K562 (cell line): ENCODE measurements around the gene BRME1. TPM values are rescaled to one million over a fixed set of nuclear protein-coding genes. Genes with fewer than 3 reads are reported as not detected.

Experiments used
- CHD2 ChIP-seq: IDR thresholded peaks from 2 replicates; pipeline ENCODE4 v1.6.1; 2011; ENCODE audit warnings: low read depth, low read length
- GATA2 ChIP-seq: sonication (generic); formaldehyde crosslinking; IDR thresholded peaks from 2 replicates; pipeline ENCODE4 v1.4.0; 2020; ENCODE audit warnings: mild to moderate bottlenecking, missing genetic modification reagents
- HNRNPL ChIP-seq: fragments of 200-400 bp; formaldehyde crosslinking; IDR thresholded peaks from 2 replicates; pipeline ENCODE4 v1.6.1; 2017; ENCODE audit warnings: low read depth, mild to moderate bottlenecking, low read length
- KDM5B ChIP-seq: fragments of 200-600 bp; sonication (generic); IDR thresholded peaks from 2 replicates; pipeline ENCODE4 v1.6.1; 2012; ENCODE audit warnings: low read depth, mild to moderate bottlenecking, moderate library complexity, low read length, control low read depth, inconsistent platforms; ENCODE audit not compliant: insufficient replicate concordance
- MTA3 ChIP-seq: fragments of 450-650 bp; formaldehyde crosslinking; IDR thresholded peaks from 2 replicates; pipeline ENCODE4 v1.6.1; 2017; ENCODE audit warnings: mild to moderate bottlenecking, borderline replicate concordance
- NRF1 ChIP-seq, 2 experiments: fragments of 450-650 bp; IDR thresholded peaks in 1 of 2; conservative IDR thresholded peaks in 1 of 2; 2 replicates each; pipeline ENCODE4 v1.6.1; 2014; ENCODE audit warnings: mild to moderate bottlenecking in 2 of 2
- POLR2G ChIP-seq: fragments of 200-400 bp; formaldehyde crosslinking; IDR thresholded peaks from 2 replicates; pipeline ENCODE4 v1.6.1; 2017; ENCODE audit warnings: low read depth, mild to moderate bottlenecking, antibody characterized with exemption, low read length, moderate library complexity
- polyA plus RNA-seq, 8 experiments: library from polyadenylated mRNA; depleted of rRNA in 4 of 8; stranded (reverse) in 5 of 8; unstranded in 3 of 8; fragments of >200 nt; fragmentation: Nextera tagmentation in 2 of 8; fragmentation: Illumina TruSeq in 1 of 8; extraction: Ambion mirVana in 2 of 8; extraction: Trizol in 1 of 8; gene quantifications; 2 replicates each; pipeline versions ENCODE4 v1.2.1 to v1.2.3, GENCODE V29; 2011 to 2014; ENCODE audit warnings: inconsistent platforms in 1 of 8, missing spikeins in 1 of 8
- total RNA-seq, 7 experiments: library from RNA; depleted of rRNA in 6 of 7; stranded (reverse); fragments of >200 nt in 6 of 7; fragmentation: Illumina TruSeq in 2 of 7; extraction: Trizol in 2 of 7; gene quantifications; 2 replicates each; pipeline versions ENCODE4 v1.2.1 to v1.2.3, GENCODE V29; 2011 to 2021; ENCODE audit warnings: low replicate concordance in 1 of 7
- TF ChIP-seq, protein P1 (sequence below): sonication (generic); formaldehyde crosslinking; IDR thresholded peaks from 2 replicates; pipeline ENCODE4 v1.9.0; 2022; ENCODE audit warnings: mild to moderate bottlenecking, missing genetic modification reagents
- TF ChIP-seq, protein P2 (sequence below): fragments of 450-650 bp; IDR thresholded peaks from 2 replicates; pipeline ENCODE4 v1.6.1; 2016; ENCODE audit warnings: mild to moderate bottlenecking, moderate library complexity
- TF ChIP-seq, protein P3 (sequence below): IDR thresholded peaks from 2 replicates; pipeline ENCODE4 v1.6.1; 2011; ENCODE audit not compliant: insufficient read length; ENCODE audit errors: extremely low read depth

The BRME1 gene
- total and polyA plus RNA-seq, 9 of the 15 experiments (the other 6 are each of a cell fraction or from before 2014, with no cell fraction given): 0.75 to 6.1 (median 3.6) TPM

GRCh38 chr19:13841086-13841961 is 64.6 kb downstream of the BRME1 start (continued):
- TF ChIP-seq, protein P1, sequence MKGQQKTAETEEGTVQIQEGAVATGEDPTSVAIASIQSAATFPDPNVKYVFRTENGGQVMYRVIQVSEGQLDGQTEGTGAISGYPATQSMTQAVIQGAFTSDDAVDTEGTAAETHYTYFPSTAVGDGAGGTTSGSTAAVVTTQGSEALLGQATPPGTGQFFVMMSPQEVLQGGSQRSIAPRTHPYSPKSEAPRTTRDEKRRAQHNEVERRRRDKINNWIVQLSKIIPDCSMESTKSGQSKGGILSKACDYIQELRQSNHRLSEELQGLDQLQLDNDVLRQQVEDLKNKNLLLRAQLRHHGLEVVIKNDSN (CRISPR knock-in tag): no peak
- no peak for TF ChIP-seq GATA2 (CRISPR knock-in tag)
- TF ChIP-seq MTA3: 0 out of 2 replicates have a peak, but pooled peaks have one; percentile 42
- peak; percentile 13; the same call in 1 of the 2 replicates for TF ChIP-seq CHD2
- TF ChIP-seq NRF1 (conservative IDR thresholded peaks at IDR 0.05 in 1 of 2, IDR thresholded peaks at IDR 0.05 in 1 of 2): peak; percentile 48 to 64; a peak in 3 of 4 replicates
- peak; percentile 83 for TF ChIP-seq POLR2G
- peak; percentile 61; the same call in 1 of the 2 replicates for TF ChIP-seq HNRNPL
- TF ChIP-seq, protein P2, sequence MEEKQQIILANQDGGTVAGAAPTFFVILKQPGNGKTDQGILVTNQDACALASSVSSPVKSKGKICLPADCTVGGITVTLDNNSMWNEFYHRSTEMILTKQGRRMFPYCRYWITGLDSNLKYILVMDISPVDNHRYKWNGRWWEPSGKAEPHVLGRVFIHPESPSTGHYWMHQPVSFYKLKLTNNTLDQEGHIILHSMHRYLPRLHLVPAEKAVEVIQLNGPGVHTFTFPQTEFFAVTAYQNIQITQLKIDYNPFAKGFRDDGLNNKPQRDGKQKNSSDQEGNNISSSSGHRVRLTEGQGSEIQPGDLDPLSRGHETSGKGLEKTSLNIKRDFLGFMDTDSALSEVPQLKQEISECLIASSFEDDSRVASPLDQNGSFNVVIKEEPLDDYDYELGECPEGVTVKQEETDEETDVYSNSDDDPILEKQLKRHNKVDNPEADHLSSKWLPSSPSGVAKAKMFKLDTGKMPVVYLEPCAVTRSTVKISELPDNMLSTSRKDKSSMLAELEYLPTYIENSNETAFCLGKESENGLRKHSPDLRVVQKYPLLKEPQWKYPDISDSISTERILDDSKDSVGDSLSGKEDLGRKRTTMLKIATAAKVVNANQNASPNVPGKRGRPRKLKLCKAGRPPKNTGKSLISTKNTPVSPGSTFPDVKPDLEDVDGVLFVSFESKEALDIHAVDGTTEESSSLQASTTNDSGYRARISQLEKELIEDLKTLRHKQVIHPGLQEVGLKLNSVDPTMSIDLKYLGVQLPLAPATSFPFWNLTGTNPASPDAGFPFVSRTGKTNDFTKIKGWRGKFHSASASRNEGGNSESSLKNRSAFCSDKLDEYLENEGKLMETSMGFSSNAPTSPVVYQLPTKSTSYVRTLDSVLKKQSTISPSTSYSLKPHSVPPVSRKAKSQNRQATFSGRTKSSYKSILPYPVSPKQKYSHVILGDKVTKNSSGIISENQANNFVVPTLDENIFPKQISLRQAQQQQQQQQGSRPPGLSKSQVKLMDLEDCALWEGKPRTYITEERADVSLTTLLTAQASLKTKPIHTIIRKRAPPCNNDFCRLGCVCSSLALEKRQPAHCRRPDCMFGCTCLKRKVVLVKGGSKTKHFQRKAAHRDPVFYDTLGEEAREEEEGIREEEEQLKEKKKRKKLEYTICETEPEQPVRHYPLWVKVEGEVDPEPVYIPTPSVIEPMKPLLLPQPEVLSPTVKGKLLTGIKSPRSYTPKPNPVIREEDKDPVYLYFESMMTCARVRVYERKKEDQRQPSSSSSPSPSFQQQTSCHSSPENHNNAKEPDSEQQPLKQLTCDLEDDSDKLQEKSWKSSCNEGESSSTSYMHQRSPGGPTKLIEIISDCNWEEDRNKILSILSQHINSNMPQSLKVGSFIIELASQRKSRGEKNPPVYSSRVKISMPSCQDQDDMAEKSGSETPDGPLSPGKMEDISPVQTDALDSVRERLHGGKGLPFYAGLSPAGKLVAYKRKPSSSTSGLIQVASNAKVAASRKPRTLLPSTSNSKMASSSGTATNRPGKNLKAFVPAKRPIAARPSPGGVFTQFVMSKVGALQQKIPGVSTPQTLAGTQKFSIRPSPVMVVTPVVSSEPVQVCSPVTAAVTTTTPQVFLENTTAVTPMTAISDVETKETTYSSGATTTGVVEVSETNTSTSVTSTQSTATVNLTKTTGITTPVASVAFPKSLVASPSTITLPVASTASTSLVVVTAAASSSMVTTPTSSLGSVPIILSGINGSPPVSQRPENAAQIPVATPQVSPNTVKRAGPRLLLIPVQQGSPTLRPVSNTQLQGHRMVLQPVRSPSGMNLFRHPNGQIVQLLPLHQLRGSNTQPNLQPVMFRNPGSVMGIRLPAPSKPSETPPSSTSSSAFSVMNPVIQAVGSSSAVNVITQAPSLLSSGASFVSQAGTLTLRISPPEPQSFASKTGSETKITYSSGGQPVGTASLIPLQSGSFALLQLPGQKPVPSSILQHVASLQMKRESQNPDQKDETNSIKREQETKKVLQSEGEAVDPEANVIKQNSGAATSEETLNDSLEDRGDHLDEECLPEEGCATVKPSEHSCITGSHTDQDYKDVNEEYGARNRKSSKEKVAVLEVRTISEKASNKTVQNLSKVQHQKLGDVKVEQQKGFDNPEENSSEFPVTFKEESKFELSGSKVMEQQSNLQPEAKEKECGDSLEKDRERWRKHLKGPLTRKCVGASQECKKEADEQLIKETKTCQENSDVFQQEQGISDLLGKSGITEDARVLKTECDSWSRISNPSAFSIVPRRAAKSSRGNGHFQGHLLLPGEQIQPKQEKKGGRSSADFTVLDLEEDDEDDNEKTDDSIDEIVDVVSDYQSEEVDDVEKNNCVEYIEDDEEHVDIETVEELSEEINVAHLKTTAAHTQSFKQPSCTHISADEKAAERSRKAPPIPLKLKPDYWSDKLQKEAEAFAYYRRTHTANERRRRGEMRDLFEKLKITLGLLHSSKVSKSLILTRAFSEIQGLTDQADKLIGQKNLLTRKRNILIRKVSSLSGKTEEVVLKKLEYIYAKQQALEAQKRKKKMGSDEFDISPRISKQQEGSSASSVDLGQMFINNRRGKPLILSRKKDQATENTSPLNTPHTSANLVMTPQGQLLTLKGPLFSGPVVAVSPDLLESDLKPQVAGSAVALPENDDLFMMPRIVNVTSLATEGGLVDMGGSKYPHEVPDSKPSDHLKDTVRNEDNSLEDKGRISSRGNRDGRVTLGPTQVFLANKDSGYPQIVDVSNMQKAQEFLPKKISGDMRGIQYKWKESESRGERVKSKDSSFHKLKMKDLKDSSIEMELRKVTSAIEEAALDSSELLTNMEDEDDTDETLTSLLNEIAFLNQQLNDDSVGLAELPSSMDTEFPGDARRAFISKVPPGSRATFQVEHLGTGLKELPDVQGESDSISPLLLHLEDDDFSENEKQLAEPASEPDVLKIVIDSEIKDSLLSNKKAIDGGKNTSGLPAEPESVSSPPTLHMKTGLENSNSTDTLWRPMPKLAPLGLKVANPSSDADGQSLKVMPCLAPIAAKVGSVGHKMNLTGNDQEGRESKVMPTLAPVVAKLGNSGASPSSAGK: peak; percentile 49; the same call in 1 of the 2 replicates
- peak; percentile 58 for TF ChIP-seq KDM5B
- TF ChIP-seq, protein P3, sequence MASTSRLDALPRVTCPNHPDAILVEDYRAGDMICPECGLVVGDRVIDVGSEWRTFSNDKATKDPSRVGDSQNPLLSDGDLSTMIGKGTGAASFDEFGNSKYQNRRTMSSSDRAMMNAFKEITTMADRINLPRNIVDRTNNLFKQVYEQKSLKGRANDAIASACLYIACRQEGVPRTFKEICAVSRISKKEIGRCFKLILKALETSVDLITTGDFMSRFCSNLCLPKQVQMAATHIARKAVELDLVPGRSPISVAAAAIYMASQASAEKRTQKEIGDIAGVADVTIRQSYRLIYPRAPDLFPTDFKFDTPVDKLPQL: no peak
